ENCODE measurements around the gene ACKR3.

Gene ACKR3

GRCh38 chr2:236535024-236535423 lies 34.6 kb upstream of the ACKR3 start:
- H3K36me3 ChIP-seq (ENCODE audit: control insufficient read depth in 1 of 2, insufficient read depth in 2 of 2, low read length in 2 of 2) = no peaks in the 10 kb centered on the region
- H3K4me1 ChIP-seq (ENCODE audit: control insufficient read depth in 1 of 2, insufficient read depth in 2 of 2, low read length in 2 of 2) = no peaks in the 10 kb centered on the region
- H3K27me3 ChIP-seq (ENCODE audit: low read depth, low read length) = no peaks in the 10 kb centered on the region
- no peak overlapping the region for H3K4me3 ChIP-seq (ENCODE audit: low read depth in 1 of 2, low read length in 2 of 2)
- H3K9me3 ChIP-seq (ENCODE audit: control insufficient read depth in 1 of 2, low read length in 2 of 2) = no peaks in the 10 kb centered on the region
- no peak overlapping the region for H3K27ac ChIP-seq (ENCODE audit: low read length)

GRCh38 chr2:236536727-236537398 lies 32.8 kb upstream of the ACKR3 start:
- Histone ChIP-seq H3K36me3 (ENCODE audit: control insufficient read depth in 1 of 2, insufficient read depth in 2 of 2, low read length in 2 of 2) (no peaks in the 10 kb centered on the region), H3K27me3 (ENCODE audit: low read depth, low read length) (no peaks in the 10 kb centered on the region), H3K9me3 (ENCODE audit: control insufficient read depth in 1 of 2, low read length in 2 of 2) (no peaks in the 10 kb centered on the region), H3K4me1 (ENCODE audit: control insufficient read depth in 1 of 2, insufficient read depth in 2 of 2, low read length in 2 of 2) (no peaks in the 10 kb centered on the region), H3K4me3 (ENCODE audit: low read depth in 1 of 2, low read length in 2 of 2) (no peak overlapping the region), H3K27ac (ENCODE audit: low read length) (no peak overlapping the region)

GRCh38 chr2:236538242-236538641 lies 31.4 kb upstream of the ACKR3 start:
- no peak overlapping the region for H3K4me3 ChIP-seq (ENCODE audit: low read depth in 1 of 2, low read length in 2 of 2)
- no peaks in the 10 kb centered on the region for H3K9me3 ChIP-seq (ENCODE audit: control insufficient read depth in 1 of 2, low read length in 2 of 2)
- no peaks in the 10 kb centered on the region for H3K4me1 ChIP-seq (ENCODE audit: control insufficient read depth in 1 of 2, insufficient read depth in 2 of 2, low read length in 2 of 2)
- H3K36me3 ChIP-seq (ENCODE audit: control insufficient read depth in 1 of 2, insufficient read depth in 2 of 2, low read length in 2 of 2) = no peaks in the 10 kb centered on the region
- H3K27ac ChIP-seq (ENCODE audit: low read length) = no peak overlapping the region
- H3K27me3 ChIP-seq (ENCODE audit: low read depth, low read length) = no peaks in the 10 kb centered on the region

- H3K4me1 ChIP-seq (ENCODE audit: control insufficient read depth in 1 of 2, insufficient read depth in 2 of 2, low read length in 2 of 2) = no peaks in the 10 kb centered on the region
- H3K9me3 ChIP-seq (ENCODE audit: control insufficient read depth in 1 of 2, low read length in 2 of 2) = no peaks in the 10 kb centered on the region
- H3K27me3 ChIP-seq (ENCODE audit: low read depth, low read length) = no peaks in the 10 kb centered on the region
- no peak overlapping the region for H3K27ac ChIP-seq (ENCODE audit: low read length)
- H3K36me3 ChIP-seq (ENCODE audit: control insufficient read depth in 1 of 2, insufficient read depth in 2 of 2, low read length in 2 of 2) = no peaks in the 10 kb centered on the region
- no peak overlapping the region for H3K4me3 ChIP-seq (ENCODE audit: low read depth in 1 of 2, low read length in 2 of 2)
These were observed 28.5 kb upstream of the ACKR3 start for GRCh38 chr2:236541008-236541562.

- Histone ChIP-seq H3K36me3 (ENCODE audit: control insufficient read depth in 1 of 2, insufficient read depth in 2 of 2, low read length in 2 of 2) (no peaks in the 10 kb centered on the region), H3K4me3 (ENCODE audit: low read depth in 1 of 2, low read length in 2 of 2) (no peak overlapping the region), H3K27me3 (ENCODE audit: low read depth, low read length) (no peaks in the 10 kb centered on the region), H3K27ac (ENCODE audit: low read length) (no peak overlapping the region), H3K4me1 (ENCODE audit: control insufficient read depth in 1 of 2, insufficient read depth in 2 of 2, low read length in 2 of 2) (peaks cover 0 to 4% of the 10 kb centered on the region in 2 donors), H3K9me3 (ENCODE audit: control insufficient read depth in 1 of 2, low read length in 2 of 2) (no peaks in the 10 kb centered on the region)
These were observed 25.3 kb upstream of the ACKR3 start for GRCh38 chr2:236544362-236544761.

GRCh38 chr2:236545248-236545658 lies 24.4 kb upstream of the ACKR3 start:
- Histone ChIP-seq H3K27me3 (ENCODE audit: low read depth, low read length) (no peaks in the 10 kb centered on the region), H3K4me1 (ENCODE audit: control insufficient read depth in 1 of 2, insufficient read depth in 2 of 2, low read length in 2 of 2) (peaks cover 0 to 4% of the 10 kb centered on the region in 2 donors), H3K9me3 (ENCODE audit: control insufficient read depth in 1 of 2, low read length in 2 of 2) (no peaks in the 10 kb centered on the region), H3K36me3 (ENCODE audit: control insufficient read depth in 1 of 2, insufficient read depth in 2 of 2, low read length in 2 of 2) (no peaks in the 10 kb centered on the region), H3K27ac (ENCODE audit: low read length) (no peak overlapping the region), H3K4me3 (ENCODE audit: low read depth in 1 of 2, low read length in 2 of 2) (no peak overlapping the region)

- no peaks in the 10 kb centered on the region for H3K36me3 ChIP-seq (ENCODE audit: control insufficient read depth in 1 of 2, insufficient read depth in 2 of 2, low read length in 2 of 2)
- no peak overlapping the region for H3K27ac ChIP-seq (ENCODE audit: low read length)
- H3K4me1 ChIP-seq (ENCODE audit: control insufficient read depth in 1 of 2, insufficient read depth in 2 of 2, low read length in 2 of 2) = peaks cover 0 to 4% of the 10 kb centered on the region in 2 donors
- H3K4me3 ChIP-seq (ENCODE audit: low read depth in 1 of 2, low read length in 2 of 2) = no peak overlapping the region
- H3K27me3 ChIP-seq (ENCODE audit: low read depth, low read length) = no peaks in the 10 kb centered on the region
- no peaks in the 10 kb centered on the region for H3K9me3 ChIP-seq (ENCODE audit: control insufficient read depth in 1 of 2, low read length in 2 of 2)
These were observed 23.7 kb upstream of the ACKR3 start for GRCh38 chr2:236545814-236546480.

- Histone ChIP-seq H3K27me3 (ENCODE audit: low read depth, low read length) (no peaks in the 10 kb centered on the region), H3K9me3 (ENCODE audit: control insufficient read depth in 1 of 2, low read length in 2 of 2) (no peaks in the 10 kb centered on the region), H3K36me3 (ENCODE audit: control insufficient read depth in 1 of 2, insufficient read depth in 2 of 2, low read length in 2 of 2) (no peaks in the 10 kb centered on the region), H3K4me3 (ENCODE audit: low read depth in 1 of 2, low read length in 2 of 2) (no peak overlapping the region), H3K27ac (ENCODE audit: low read length) (no peak overlapping the region), H3K4me1 (ENCODE audit: control insufficient read depth in 1 of 2, insufficient read depth in 2 of 2, low read length in 2 of 2) (peaks cover 0 to 4% of the 10 kb centered on the region in 2 donors)
These were observed 23.0 kb upstream of the ACKR3 start for GRCh38 chr2:236546561-236547002.

GRCh38 chr2:236547725-236548124 lies 21.9 kb upstream of the ACKR3 start:
- H3K36me3 ChIP-seq (ENCODE audit: control insufficient read depth in 1 of 2, insufficient read depth in 2 of 2, low read length in 2 of 2) = no peaks in the 10 kb centered on the region
- peaks cover 0 to 4% of the 10 kb centered on the region in 2 donors for H3K4me1 ChIP-seq (ENCODE audit: control insufficient read depth in 1 of 2, insufficient read depth in 2 of 2, low read length in 2 of 2)
- no peaks in the 10 kb centered on the region for H3K27me3 ChIP-seq (ENCODE audit: low read depth, low read length)
- no peak overlapping the region for H3K27ac ChIP-seq (ENCODE audit: low read length)
- no peak overlapping the region for H3K4me3 ChIP-seq (ENCODE audit: low read depth in 1 of 2, low read length in 2 of 2)
- H3K9me3 ChIP-seq (ENCODE audit: control insufficient read depth in 1 of 2, low read length in 2 of 2) = no peaks in the 10 kb centered on the region

GRCh38 chr2:236548179-236548921 lies 21.3 kb upstream of the ACKR3 start:
- Histone ChIP-seq H3K27ac (ENCODE audit: low read length) (no peak overlapping the region), H3K4me3 (ENCODE audit: low read depth in 1 of 2, low read length in 2 of 2) (no peak overlapping the region), H3K36me3 (ENCODE audit: control insufficient read depth in 1 of 2, insufficient read depth in 2 of 2, low read length in 2 of 2) (no peaks in the 10 kb centered on the region), H3K9me3 (ENCODE audit: control insufficient read depth in 1 of 2, low read length in 2 of 2) (no peaks in the 10 kb centered on the region), H3K4me1 (ENCODE audit: control insufficient read depth in 1 of 2, insufficient read depth in 2 of 2, low read length in 2 of 2) (peaks cover 0 to 4% of the 10 kb centered on the region in 2 donors), H3K27me3 (ENCODE audit: low read depth, low read length) (no peaks in the 10 kb centered on the region)

GRCh38 chr2:236549165-236549564 lies 20.5 kb upstream of the ACKR3 start:
- Histone ChIP-seq H3K27me3 (ENCODE audit: low read depth, low read length) (no peaks in the 10 kb centered on the region), H3K4me3 (ENCODE audit: low read depth in 1 of 2, low read length in 2 of 2) (no peak overlapping the region), H3K4me1 (ENCODE audit: control insufficient read depth in 1 of 2, insufficient read depth in 2 of 2, low read length in 2 of 2) (peaks cover 0 to 4% of the 10 kb centered on the region in 2 donors), H3K9me3 (ENCODE audit: control insufficient read depth in 1 of 2, low read length in 2 of 2) (no peaks in the 10 kb centered on the region), H3K36me3 (ENCODE audit: control insufficient read depth in 1 of 2, insufficient read depth in 2 of 2, low read length in 2 of 2) (no peaks in the 10 kb centered on the region), H3K27ac (ENCODE audit: low read length) (no peak overlapping the region)

All from muscle layer of duodenum (tissue), 2 donors.